Measurements from ENCODE around the gene F12. TPM values are rescaled to one million over a fixed set of nuclear protein-coding genes. Genes with fewer than 3 reads are reported as not detected.

F12 gene
- total RNA-seq, 2 donors from 2014 or later: 0.43 TPM; not detected in 1

GRCh38 chr5:177438468-177438867, 29.1 kb upstream of the F12 start:
- peaks cover 55% of the 10 kb centered on the region for H3K36me3 ChIP-seq
- DNase-seq (ENCODE audit: low spot score): no peak

GRCh38 chr5:177437623-177438022, 28.3 kb upstream of the F12 start:
- DNase-seq (ENCODE audit: low spot score): no peak

More at GRCh38 chr5:177438468-177438867, 29.1 kb upstream of the F12 start:
- no peak for TF ChIP-seq CTCF (IDR thresholded peaks at IDR 0.05)
- no peaks in the 10 kb centered on the region for H3K4me1 ChIP-seq
- H3K27ac ChIP-seq: no peak overlapping the region
- H3K4me3 ChIP-seq: no peak overlapping the region
- H3K9me3 ChIP-seq: no peaks in the 10 kb centered on the region
- H3K27me3 ChIP-seq: no peaks in the 10 kb centered on the region

GRCh38 chr5:177435847-177436536, 26.6 kb upstream of the F12 start:
- H3K4me1 ChIP-seq: peaks cover 0 to 7% of the 10 kb centered on the region in 2 donors
- no peak overlapping the region for H3K4me3 ChIP-seq
- peaks cover 70% of the 10 kb centered on the region for H3K36me3 ChIP-seq
- no peak for TF ChIP-seq CTCF (IDR thresholded peaks at IDR 0.05)
- no peaks in the 10 kb centered on the region for H3K27me3 ChIP-seq
- H3K9me3 ChIP-seq: no peaks in the 10 kb centered on the region
- no peak overlapping the region for H3K27ac ChIP-seq
- no peak for DNase-seq (ENCODE audit: low spot score)

More at GRCh38 chr5:177437623-177438022, 28.3 kb upstream of the F12 start:
- H3K27me3 ChIP-seq: no peaks in the 10 kb centered on the region
- no peaks in the 10 kb centered on the region for H3K4me1 ChIP-seq
- no peak overlapping the region for H3K27ac ChIP-seq
- no peak for TF ChIP-seq CTCF (IDR thresholded peaks at IDR 0.05)
- H3K9me3 ChIP-seq: no peaks in the 10 kb centered on the region
- no peak overlapping the region for H3K4me3 ChIP-seq
- peaks cover 63% of the 10 kb centered on the region for H3K36me3 ChIP-seq

- Histone ChIP-seq H3K4me1 (peaks cover 0 to 7% of the 10 kb centered on the region in 2 donors), H3K4me3 (no peak overlapping the region), H3K27ac (no peak overlapping the region), H3K36me3 (peaks cover 64% of the 10 kb centered on the region), H3K27me3 (no peaks in the 10 kb centered on the region), H3K9me3 (no peaks in the 10 kb centered on the region)
- no peak for DNase-seq (ENCODE audit: low spot score)
- no peak for TF ChIP-seq CTCF (IDR thresholded peaks at IDR 0.05)
Observed at GRCh38 chr5:177434942-177435738, 25.8 kb upstream of the F12 start.

- DNase-seq (ENCODE audit: low spot score): no peak
- TF ChIP-seq CTCF (IDR thresholded peaks at IDR 0.05): no peak
- Histone ChIP-seq H3K27ac (no peak overlapping the region), H3K4me1 (peaks cover 0 to 7% of the 10 kb centered on the region in 2 donors), H3K9me3 (no peaks in the 10 kb centered on the region), H3K36me3 (peaks cover 64% of the 10 kb centered on the region), H3K27me3 (no peaks in the 10 kb centered on the region), H3K4me3 (no peak overlapping the region)
Observed at GRCh38 chr5:177434437-177434836, 25.1 kb upstream of the F12 start.
